Immature natural killer cell (primary cell): ENCODE measurements around the gene CDKAL1. TPM values are rescaled to one million over a fixed set of nuclear protein-coding genes. Genes with fewer than 3 reads are reported as not detected.
A peak's percentile ranks its signal among the peaks of the same experiment; 100 is the strongest.

ENCODE experiments used
- DNase-seq, 3 donors: peaks; one replicate each; pipeline ENCODE4 v3.0.0; 2022; ENCODE audit warnings: mixed read lengths in 1 of 3
- H3K27ac Mint-ChIP-seq, 6 donors: one replicate each; pipeline ENCODE4 v1.8.0; 2020; ENCODE audit warnings: mixed read lengths in 6 of 6, mild to moderate bottlenecking in 5 of 6, inconsistent platforms in 4 of 6, moderate library complexity in 3 of 6
- H3K27me3 Mint-ChIP-seq, 3 donors: one replicate each; pipeline ENCODE4 v1.8.0; 2020 to 2021; ENCODE audit warnings: low read depth in 3 of 3, mild to moderate bottlenecking in 3 of 3, mixed read lengths in 3 of 3, moderate library complexity in 3 of 3, inconsistent platforms in 1 of 3
- H3K36me3 Mint-ChIP-seq, 3 donors: one replicate each; pipeline ENCODE4 v1.8.0; 2020; ENCODE audit warnings: mixed read lengths in 3 of 3, inconsistent platforms in 2 of 3, mild to moderate bottlenecking in 2 of 3
- H3K4me1 Mint-ChIP-seq, 2 donors: one replicate each; pipeline ENCODE4 v1.8.0; 2020; ENCODE audit warnings: inconsistent platforms in 2 of 2, mild to moderate bottlenecking in 2 of 2, mixed read lengths in 2 of 2, moderate library complexity in 1 of 2
- H3K4me3 Mint-ChIP-seq, 5 donors: one replicate each; pipeline ENCODE4 v1.8.0; 2020; ENCODE audit warnings: mild to moderate bottlenecking in 5 of 5, mixed read lengths in 5 of 5, inconsistent platforms in 3 of 5, moderate library complexity in 3 of 5
- H3K9me3 Mint-ChIP-seq, 6 donors: one replicate each; pipeline ENCODE4 v1.8.0; 2020; ENCODE audit warnings: mild to moderate bottlenecking in 6 of 6, mixed read lengths in 6 of 6, inconsistent platforms in 4 of 6, moderate library complexity in 3 of 6
- polyA plus RNA-seq, 3 donors: library from polyadenylated mRNA; unstranded; fragments of 300-500 nt; fragmentation: Illumina TruSeq; gene quantifications; one replicate each; pipeline ENCODE4 v1.2.3, GENCODE V29; 2021

The CDKAL1 gene
- polyA plus RNA-seq, 3 donors from 2014 or later: 22.4 to 32.3 (median 25.4) TPM

GRCh38 chr6:20778912-20779311, 244.7 kb downstream of the CDKAL1 start:
- Mint-ChIP-seq H3K36me3 (peaks cover 24 to 28% (median 27%) of the 10 kb centered on the region in 3 donors), H3K9me3 (no peaks in the 10 kb centered on the region), H3K4me3 (no peak overlapping the region), H3K27me3 (peaks cover 0 to 2% (median 0%) of the 10 kb centered on the region in 3 donors), H3K4me1 (no peaks in the 10 kb centered on the region), H3K27ac (no peak overlapping the region)
- no peak for DNase-seq

DNA sequence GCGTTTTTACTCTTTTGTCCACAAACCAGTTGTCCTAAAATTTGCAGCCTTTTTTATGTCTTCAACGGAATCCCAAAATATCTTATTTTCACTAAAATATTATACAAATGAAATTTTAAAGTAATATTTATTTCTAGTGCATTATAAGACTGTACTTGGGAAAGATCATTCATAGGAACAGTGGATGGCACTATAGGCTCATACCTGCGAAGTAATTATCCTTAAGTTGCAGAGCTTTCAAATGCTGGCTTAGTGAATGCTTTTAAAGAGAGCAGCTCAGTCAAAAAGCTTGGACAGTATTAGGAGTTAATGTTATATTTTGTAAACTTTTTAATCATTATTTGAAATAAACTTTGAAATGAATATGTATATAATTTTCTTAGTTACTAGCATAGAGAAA, 254.9 kb downstream of the CDKAL1 start:
- no peak overlapping the region for H3K27ac Mint-ChIP-seq
- peaks cover 3 to 4% (median 3%) of the 10 kb centered on the region in 3 donors for H3K36me3 Mint-ChIP-seq
- H3K9me3 Mint-ChIP-seq: no peaks in the 10 kb centered on the region
- peaks cover 0 to 2% (median 0%) of the 10 kb centered on the region in 3 donors for H3K27me3 Mint-ChIP-seq
- DNase-seq: no peak
- H3K4me1 Mint-ChIP-seq: no peaks in the 10 kb centered on the region
- no peak overlapping the region for H3K4me3 Mint-ChIP-seq

DNA sequence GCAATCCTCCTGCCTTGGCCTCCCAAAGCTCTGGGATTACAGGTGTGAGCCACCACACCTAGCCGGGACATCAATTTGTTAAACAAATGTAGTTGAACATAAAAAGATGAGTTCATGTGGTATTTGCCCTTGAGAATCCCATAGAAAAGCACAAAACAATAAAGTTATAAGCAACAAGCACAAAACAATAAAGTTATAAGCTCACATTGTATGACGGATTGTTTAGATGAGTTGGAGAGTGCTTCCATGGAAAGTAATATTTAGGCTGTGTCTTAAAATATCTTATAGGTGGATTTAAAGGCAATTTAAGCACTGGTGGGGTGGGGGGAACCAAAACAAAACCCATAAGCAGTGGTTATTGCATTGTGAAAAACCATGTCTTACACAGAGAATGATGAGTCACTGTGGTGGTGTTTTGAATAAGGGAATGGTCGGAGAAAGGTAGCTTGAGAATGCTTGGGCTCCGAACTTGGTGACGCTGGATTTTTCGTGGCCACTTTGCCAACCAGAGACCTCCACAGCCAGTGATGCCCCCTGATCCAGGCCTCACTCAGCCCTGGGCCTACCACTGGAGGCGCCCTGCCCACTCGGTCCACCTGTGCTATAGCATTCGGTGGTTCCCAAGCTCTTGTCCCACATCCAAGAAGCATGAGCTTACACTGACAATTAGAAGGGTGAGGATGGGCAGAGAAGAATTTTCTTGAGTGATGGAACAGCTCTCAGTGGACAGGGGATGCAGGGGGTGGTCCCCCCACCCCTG, 256.0 kb downstream of the CDKAL1 start:
- no peaks in the 10 kb centered on the region for H3K4me1 Mint-ChIP-seq
- DNase-seq: no peak
- no peak overlapping the region for H3K4me3 Mint-ChIP-seq
- no peak overlapping the region for H3K27ac Mint-ChIP-seq
- H3K27me3 Mint-ChIP-seq: no peaks in the 10 kb centered on the region
- no peaks in the 10 kb centered on the region for H3K9me3 Mint-ChIP-seq
- H3K36me3 Mint-ChIP-seq: peaks cover 3 to 4% (median 3%) of the 10 kb centered on the region in 3 donors

- no peaks in the 10 kb centered on the region for H3K27me3 Mint-ChIP-seq
- DNase-seq: no peak
- no peaks in the 10 kb centered on the region for H3K4me1 Mint-ChIP-seq
- peaks cover 3 to 4% (median 3%) of the 10 kb centered on the region in 3 donors for H3K36me3 Mint-ChIP-seq
- H3K4me3 Mint-ChIP-seq: no peak overlapping the region
- H3K27ac Mint-ChIP-seq: no peak overlapping the region
- no peaks in the 10 kb centered on the region for H3K9me3 Mint-ChIP-seq
These were observed 256.8 kb downstream of the CDKAL1 start for GRCh38 chr6:20791074-20791473.

DNA sequence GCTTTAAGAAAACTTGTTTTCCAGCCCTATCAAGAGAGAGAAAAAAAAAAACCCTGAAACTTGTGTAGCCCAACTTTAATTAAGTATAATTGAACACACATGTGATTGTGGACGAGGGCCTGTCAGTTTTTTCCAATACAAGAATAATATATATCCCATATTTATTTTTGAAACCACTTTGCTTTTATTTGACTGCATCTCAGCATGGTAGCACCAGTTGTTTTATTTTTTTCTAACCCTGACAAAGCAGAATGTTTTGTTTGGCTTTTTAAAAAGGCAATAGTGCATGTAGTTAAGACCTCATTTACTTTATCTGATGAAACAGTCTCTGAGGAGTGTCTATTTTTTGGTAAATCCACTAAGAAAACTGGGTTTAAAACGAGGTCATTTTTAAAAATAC, 257.7 kb downstream of the CDKAL1 start:
- no peak overlapping the region for H3K4me3 Mint-ChIP-seq
- H3K27ac Mint-ChIP-seq: peak overlapping the region in 2 of 6 donors; percentile 67 to 72
- H3K9me3 Mint-ChIP-seq: no peaks in the 10 kb centered on the region
- H3K4me1 Mint-ChIP-seq: no peaks in the 10 kb centered on the region
- no peaks in the 10 kb centered on the region for H3K27me3 Mint-ChIP-seq
- H3K36me3 Mint-ChIP-seq: peaks cover 5 to 10% (median 8%) of the 10 kb centered on the region in 3 donors
- no peak for DNase-seq

DNA sequence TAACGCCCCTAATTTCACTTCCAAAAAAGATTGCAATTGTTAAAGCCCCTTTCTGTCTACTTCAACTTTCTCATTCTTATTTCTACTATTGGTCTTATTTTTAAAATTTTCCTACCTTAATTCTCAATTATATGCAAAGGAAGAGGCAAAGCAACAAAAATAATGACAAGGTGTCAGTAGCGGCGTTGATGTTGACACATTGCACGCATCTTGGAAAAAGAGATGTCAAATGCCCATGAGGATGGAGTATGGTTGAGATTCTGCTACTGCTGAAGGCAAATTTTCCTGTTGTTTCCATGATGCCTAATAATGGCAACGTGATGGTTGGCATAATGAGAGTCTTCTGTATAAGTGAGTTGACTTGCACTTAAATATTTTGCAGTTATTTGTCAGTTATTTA, 258.9 kb downstream of the CDKAL1 start:
- Mint-ChIP-seq H3K27ac (no peak overlapping the region), H3K36me3 (peaks cover 12 to 15% (median 13%) of the 10 kb centered on the region in 3 donors), H3K27me3 (no peaks in the 10 kb centered on the region), H3K4me1 (no peaks in the 10 kb centered on the region), H3K4me3 (no peak overlapping the region), H3K9me3 (no peaks in the 10 kb centered on the region)
- DNase-seq: no peak

DNA sequence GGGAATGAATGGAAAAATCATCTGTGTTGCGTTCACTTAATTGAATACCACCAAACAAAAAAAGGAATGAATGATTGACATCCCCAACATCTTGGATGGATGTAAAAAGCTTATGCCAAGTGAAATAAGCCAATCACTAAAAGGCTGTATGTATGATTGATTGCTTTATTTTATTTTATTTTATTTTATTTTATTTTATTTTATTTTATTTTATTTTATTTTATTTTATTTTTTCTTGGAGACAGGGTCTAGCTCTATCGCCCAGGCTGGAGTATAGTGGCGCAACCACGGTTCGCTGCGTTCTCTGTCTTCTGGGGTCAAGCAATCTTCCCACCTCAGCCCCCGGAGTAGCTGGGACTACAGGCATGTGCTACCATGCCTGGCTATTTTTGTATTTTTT, 263.3 kb downstream of the CDKAL1 start:
- H3K4me3 Mint-ChIP-seq: no peak overlapping the region
- no peak overlapping the region for H3K27ac Mint-ChIP-seq
- no peaks in the 10 kb centered on the region for H3K27me3 Mint-ChIP-seq

DNA sequence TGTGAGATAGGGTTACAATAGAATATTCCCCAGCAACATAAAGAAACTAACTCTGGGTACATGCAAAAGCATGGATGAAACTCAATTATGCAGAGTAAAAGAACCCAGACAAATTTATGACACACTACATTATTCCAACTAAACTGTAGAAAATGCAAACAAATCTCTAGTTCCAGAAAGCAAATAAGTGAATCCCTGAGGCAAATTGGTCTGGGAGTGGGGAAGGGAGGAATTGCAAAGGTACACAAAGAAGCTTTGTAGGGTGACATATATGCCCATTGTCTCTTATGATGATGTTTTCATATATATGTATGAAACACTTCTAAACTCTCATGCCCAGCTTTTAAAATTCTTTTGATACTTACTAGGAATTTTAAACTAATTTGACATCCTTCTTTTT, 266.0 kb downstream of the CDKAL1 start:
- no peak overlapping the region for H3K4me3 Mint-ChIP-seq
- no peak overlapping the region for H3K27ac Mint-ChIP-seq
- H3K4me1 Mint-ChIP-seq: no peaks in the 10 kb centered on the region
- no peaks in the 10 kb centered on the region for H3K9me3 Mint-ChIP-seq
- no peaks in the 10 kb centered on the region for H3K27me3 Mint-ChIP-seq
- H3K36me3 Mint-ChIP-seq: peaks cover 11 to 26% (median 22%) of the 10 kb centered on the region in 3 donors
- no peak for DNase-seq

More for the DNA sequence above, 263.3 kb downstream of the CDKAL1 start:
- Mint-ChIP-seq H3K9me3 (no peaks in the 10 kb centered on the region), H3K36me3 (peaks cover 11 to 22% (median 20%) of the 10 kb centered on the region in 3 donors), H3K4me1 (no peaks in the 10 kb centered on the region)
- DNase-seq: no peak

DNA sequence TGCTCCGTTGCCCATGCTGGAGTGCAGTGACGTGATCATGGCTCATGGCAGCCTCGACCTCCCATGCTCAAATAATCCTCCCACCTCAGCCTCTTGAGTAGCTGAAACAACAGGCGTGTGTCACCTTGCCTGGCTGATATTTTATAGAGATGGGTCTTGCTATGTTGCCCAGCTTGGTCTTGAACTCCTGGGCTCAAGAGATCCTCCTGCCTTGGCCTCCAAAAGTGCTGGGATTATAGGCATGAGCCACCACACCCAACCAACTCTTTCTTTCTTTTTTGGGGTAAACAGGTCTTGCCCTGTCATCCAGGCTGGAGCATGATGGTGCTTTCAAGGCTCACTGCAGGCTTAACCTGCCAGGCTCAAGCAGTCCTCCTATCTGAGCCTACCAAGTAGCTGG, 266.4 kb downstream of the CDKAL1 start:
- H3K9me3 Mint-ChIP-seq: peaks cover 0 to 2% (median 0%) of the 10 kb centered on the region in 6 donors
- H3K27ac Mint-ChIP-seq: no peak overlapping the region
- peaks cover 13 to 29% (median 26%) of the 10 kb centered on the region in 3 donors for H3K36me3 Mint-ChIP-seq
- H3K4me1 Mint-ChIP-seq: no peaks in the 10 kb centered on the region
- H3K4me3 Mint-ChIP-seq: no peak overlapping the region
- no peak for DNase-seq
- no peaks in the 10 kb centered on the region for H3K27me3 Mint-ChIP-seq

DNA sequence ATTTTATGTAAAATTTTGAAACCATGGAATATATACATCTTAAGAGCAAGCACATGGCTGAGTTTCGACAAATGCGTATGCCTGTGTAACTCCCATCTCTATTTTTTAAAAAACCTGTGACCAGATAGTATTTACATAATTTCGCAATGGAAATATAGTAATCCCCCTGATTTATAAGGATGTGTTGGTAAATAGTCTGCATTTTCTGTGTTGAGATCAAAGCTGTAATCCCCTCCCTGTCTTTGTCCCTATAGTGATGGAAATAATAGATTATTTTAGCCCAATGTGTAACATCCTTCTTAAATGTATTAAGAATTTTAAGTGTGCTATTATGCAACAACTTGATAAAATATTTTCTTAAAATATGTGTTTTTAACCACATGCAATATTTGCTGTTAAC, 267.3 kb downstream of the CDKAL1 start:
- H3K4me1 Mint-ChIP-seq: no peaks in the 10 kb centered on the region
- H3K27me3 Mint-ChIP-seq: no peaks in the 10 kb centered on the region
- H3K36me3 Mint-ChIP-seq: peaks cover 17 to 38% (median 32%) of the 10 kb centered on the region in 3 donors
- no peak for DNase-seq
- H3K27ac Mint-ChIP-seq: no peak overlapping the region
- H3K9me3 Mint-ChIP-seq: peaks cover 0 to 8% (median 2%) of the 10 kb centered on the region in 6 donors
- H3K4me3 Mint-ChIP-seq: no peak overlapping the region

DNA sequence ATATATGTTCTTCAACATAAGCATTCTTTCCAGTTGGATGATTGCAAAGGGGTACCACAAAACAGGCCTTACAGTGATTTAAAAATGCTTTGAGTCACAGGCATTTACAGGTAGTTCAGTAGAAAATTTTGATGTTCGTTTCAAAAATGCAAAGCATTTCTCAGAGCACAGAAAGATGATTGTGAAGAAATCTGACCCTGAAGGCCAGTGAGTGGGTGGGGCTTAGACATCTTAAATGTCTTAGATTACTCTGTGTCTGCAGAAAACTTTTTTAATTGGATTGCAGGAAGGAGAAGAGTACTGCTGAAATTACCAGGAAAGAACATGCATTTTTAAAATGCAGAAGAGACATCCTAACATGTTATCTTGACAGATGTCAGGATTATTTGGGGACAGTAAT, 268.3 kb downstream of the CDKAL1 start:
- Mint-ChIP-seq H3K27me3 (no peaks in the 10 kb centered on the region), H3K9me3 (peaks cover 0 to 10% (median 3%) of the 10 kb centered on the region in 6 donors), H3K4me3 (no peak overlapping the region), H3K36me3 (peaks cover 15 to 32% (median 31%) of the 10 kb centered on the region in 3 donors), H3K27ac (no peak overlapping the region), H3K4me1 (no peaks in the 10 kb centered on the region)
- DNase-seq: no peak

GRCh38 chr6:20805021-20805420, 270.8 kb downstream of the CDKAL1 start:
- Mint-ChIP-seq H3K27ac (no peak overlapping the region), H3K27me3 (no peaks in the 10 kb centered on the region), H3K4me3 (no peak overlapping the region), H3K9me3 (peaks cover 0 to 10% (median 3%) of the 10 kb centered on the region in 6 donors), H3K4me1 (no peaks in the 10 kb centered on the region), H3K36me3 (peaks cover 16 to 27% (median 23%) of the 10 kb centered on the region in 3 donors)
- DNase-seq: no peak

GRCh38 chr6:20806669-20807068, 272.4 kb downstream of the CDKAL1 start:
- Mint-ChIP-seq H3K27me3 (no peaks in the 10 kb centered on the region), H3K27ac (no peak overlapping the region), H3K4me1 (peaks cover 0 to 4% of the 10 kb centered on the region in 2 donors), H3K4me3 (no peak overlapping the region), H3K36me3 (peaks cover 16 to 21% (median 17%) of the 10 kb centered on the region in 3 donors), H3K9me3 (peaks cover 0 to 10% (median 3%) of the 10 kb centered on the region in 6 donors)
- DNase-seq: no peak

DNA sequence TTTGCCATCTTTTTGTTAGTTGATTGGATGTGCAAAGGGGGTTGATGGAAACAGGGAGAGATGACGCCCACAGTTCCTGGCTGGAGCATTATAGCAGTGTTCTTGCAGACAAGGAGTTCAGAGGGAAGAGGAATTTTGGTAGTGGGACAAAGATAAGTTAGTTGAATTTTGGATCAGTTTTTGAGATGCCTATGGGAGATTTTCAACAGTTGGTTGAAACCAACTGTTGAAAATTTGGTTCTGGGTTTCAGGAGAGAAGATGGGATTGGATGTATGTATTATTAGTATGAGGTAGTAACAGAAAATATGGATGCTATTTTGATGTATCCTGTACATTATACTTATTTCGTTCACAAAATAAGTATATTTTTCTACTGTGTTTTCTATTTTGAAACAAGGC, 274.2 kb downstream of the CDKAL1 start:
- Mint-ChIP-seq H3K4me1 (peaks cover 4 to 5% of the 10 kb centered on the region in 2 donors), H3K36me3 (peaks cover 18 to 25% (median 20%) of the 10 kb centered on the region in 3 donors), H3K27ac (no peak overlapping the region), H3K9me3 (peaks cover 0 to 10% (median 3%) of the 10 kb centered on the region in 6 donors), H3K27me3 (no peaks in the 10 kb centered on the region), H3K4me3 (no peak overlapping the region)
- DNase-seq: no peak
